Measurements from ENCODE around the gene C1orf35. TPM values are rescaled to one million over a fixed set of nuclear protein-coding genes. Genes with fewer than 3 reads are reported as not detected.

C1orf35 gene
- polyA plus RNA-seq, 3 donors = 6.9 to 34.2 (median 10.6) TPM

DNA sequence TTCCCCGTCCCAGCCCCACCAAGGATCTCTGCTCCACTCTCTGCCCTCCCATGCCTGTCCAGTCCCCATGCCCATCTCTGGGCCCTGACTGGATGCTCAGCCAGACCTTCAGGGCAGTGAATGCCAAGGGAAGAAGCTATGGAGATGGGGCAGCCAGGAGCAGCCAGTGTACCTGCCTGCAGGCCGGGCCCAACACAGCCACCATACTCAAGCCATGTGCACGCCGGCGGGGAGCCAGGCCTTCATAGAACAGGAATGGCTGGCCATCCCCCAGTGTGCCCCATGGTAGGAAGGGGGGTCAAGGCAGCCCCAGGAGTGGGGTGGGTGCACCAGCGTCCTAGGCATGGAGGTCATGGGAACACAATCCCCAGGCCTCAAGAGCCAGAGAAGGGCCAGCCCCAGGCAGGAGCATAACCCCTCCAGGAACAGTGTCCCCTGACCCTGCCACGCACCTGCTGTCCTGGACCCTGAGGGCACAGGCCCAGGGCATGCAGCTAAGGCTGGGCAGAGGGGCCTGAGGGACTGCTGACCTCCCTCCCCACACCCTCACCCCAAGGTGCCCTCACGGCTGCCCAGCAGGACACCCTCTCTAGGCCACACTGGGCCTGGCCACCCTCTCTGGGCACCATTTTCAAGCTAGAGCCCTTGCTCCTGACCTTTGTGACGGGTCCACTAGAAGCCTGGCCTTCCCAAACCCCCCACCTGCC lies 40.9 kb downstream of the C1orf35 start:
- DNase-seq = no peak
- H3K9me3 Mint-ChIP-seq = peaks cover 0 to 28% (median 17%) of the 10 kb centered on the region in 7 donors
- Histone ChIP-seq H3K9me3 (replicated peaks in 1 of 2; ENCODE audit: control insufficient read depth in 1 of 2, insufficient read depth in 1 of 2, low read length in 2 of 2) (peaks cover 8 to 14% of the 10 kb centered on the region in 2 donors), H3K4me3 (replicated peaks in 1 of 3; ENCODE audit: low read depth in 2 of 3, low read length in 3 of 3) (no peak overlapping the region), H3K27me3 (ENCODE audit: control insufficient read depth in 2 of 2, insufficient read depth in 2 of 2, low read length in 2 of 2) (peaks cover 28 to 61% of the 10 kb centered on the region in 2 donors), H3K9ac (ENCODE audit: insufficient read depth, low read length, poor library complexity, severe bottlenecking) (no peak overlapping the region), H3K4me1 (ENCODE audit: control insufficient read depth in 1 of 2, insufficient read depth in 2 of 2, low read length in 2 of 2) (peaks cover 17 to 22% of the 10 kb centered on the region in 2 donors), H3K27ac (ENCODE audit: low read depth in 1 of 2, low read length in 2 of 2) (no peak overlapping the region), H2AFZ (ENCODE audit: insufficient read depth, low read depth, low read length, poor library complexity, severe bottlenecking) (no peak overlapping the region), H4K20me1 (ENCODE audit: insufficient read depth, low read length) (no peaks in the 10 kb centered on the region), H3K4me2 (replicated peaks; ENCODE audit: extremely low read depth, low read length, poor library complexity, severe bottlenecking) (no peak overlapping the region), H3K36me3 (replicated peaks in 1 of 2; ENCODE audit: control insufficient read depth in 1 of 2, insufficient read depth in 2 of 2, low read length in 2 of 2) (no peaks in the 10 kb centered on the region), H3K79me2 (ENCODE audit: insufficient read depth, low read length) (no peaks in the 10 kb centered on the region)
- peaks cover 51 to 69% (median 63%) of the 10 kb centered on the region in 3 donors for H3K27me3 Mint-ChIP-seq (ENCODE audit: low read depth in 3 of 3)
- H3K27ac Mint-ChIP-seq = no peak overlapping the region
- WGBS (ENCODE audit: insufficient coverage) = 95% methylated on average over 6 of the region's 9 CpGs
- no peak for TF ChIP-seq CTCF (IDR thresholded peaks at IDR 0.05)
- H3K36me3 Mint-ChIP-seq = peaks cover 3% of the 10 kb centered on the region in 2 donors
- H3K4me1 Mint-ChIP-seq = peaks cover 11% of the 10 kb centered on the region
- H3K4me3 Mint-ChIP-seq = no peak overlapping the region
- intact Hi-C loops (cut with micrococcal nuclease) = no loop called here

DNA sequence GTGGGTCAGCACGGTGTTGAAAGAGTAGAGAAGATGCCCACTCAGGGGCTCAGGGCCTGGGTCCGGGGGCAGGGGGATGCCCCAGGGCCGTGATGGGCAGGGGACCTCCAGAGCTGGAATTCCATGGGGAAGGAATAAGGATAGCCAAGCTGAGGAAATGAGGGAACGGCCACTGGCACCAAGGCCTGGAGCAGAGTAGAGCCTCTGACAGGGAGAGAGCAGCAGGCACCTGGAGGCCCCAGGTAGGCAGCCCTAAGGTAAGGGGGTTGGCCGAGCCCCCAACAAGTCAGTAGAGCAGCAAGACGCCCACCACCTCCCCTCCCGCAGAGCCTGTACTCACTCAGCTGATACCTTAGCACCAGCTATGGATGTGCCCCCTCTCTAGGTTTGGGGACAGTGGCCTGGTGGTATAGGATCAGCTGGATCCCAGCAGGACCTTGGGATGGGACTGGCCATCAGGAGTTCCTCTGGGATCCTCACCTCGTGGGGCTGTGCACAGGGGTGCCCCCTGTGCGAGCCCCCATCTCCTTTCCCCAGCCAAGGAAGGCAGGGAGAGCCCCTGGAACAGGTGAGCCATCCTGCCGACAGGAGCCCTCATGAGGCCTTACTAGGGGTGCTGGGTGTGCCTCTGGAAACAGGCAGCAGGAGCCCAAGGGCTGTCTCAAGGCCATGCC lies 41.6 kb downstream of the C1orf35 start:
- Mint-ChIP-seq H3K9me3 (peaks cover 0 to 28% (median 17%) of the 10 kb centered on the region in 7 donors), H3K4me3 (peak overlapping the region in 1 of 2 donors; percentile 74), H3K27me3 (ENCODE audit: low read depth in 3 of 3) (peaks cover 49 to 69% (median 62%) of the 10 kb centered on the region in 3 donors), H3K4me1 (peaks cover 11% of the 10 kb centered on the region), H3K27ac (no peak overlapping the region), H3K36me3 (peaks cover 3% of the 10 kb centered on the region in 2 donors)
- H3K36me3 ChIP-seq (replicated peaks in 1 of 2; ENCODE audit: control insufficient read depth in 1 of 2, insufficient read depth in 2 of 2, low read length in 2 of 2) = no peaks in the 10 kb centered on the region
- H3K4me3 ChIP-seq (replicated peaks in 1 of 3; ENCODE audit: low read depth in 2 of 3, low read length in 3 of 3) = no peak overlapping the region
- H3K79me2 ChIP-seq (ENCODE audit: insufficient read depth, low read length) = no peaks in the 10 kb centered on the region
- no peak for DNase-seq
- H3K27ac ChIP-seq (ENCODE audit: low read depth in 1 of 2, low read length in 2 of 2) = no peak overlapping the region
- no peak for TF ChIP-seq CTCF (IDR thresholded peaks at IDR 0.05)
- peaks cover 17 to 22% of the 10 kb centered on the region in 2 donors for H3K4me1 ChIP-seq (ENCODE audit: control insufficient read depth in 1 of 2, insufficient read depth in 2 of 2, low read length in 2 of 2)
- intact Hi-C loops (cut with micrococcal nuclease) = no loop called here
- H3K4me2 ChIP-seq (replicated peaks; ENCODE audit: extremely low read depth, low read length, poor library complexity, severe bottlenecking) = no peak overlapping the region
- peaks cover 32 to 61% of the 10 kb centered on the region in 2 donors for H3K27me3 ChIP-seq (ENCODE audit: control insufficient read depth in 2 of 2, insufficient read depth in 2 of 2, low read length in 2 of 2)
- H4K20me1 ChIP-seq (ENCODE audit: insufficient read depth, low read length) = no peaks in the 10 kb centered on the region
- peaks cover 8 to 14% of the 10 kb centered on the region in 2 donors for H3K9me3 ChIP-seq (replicated peaks in 1 of 2; ENCODE audit: control insufficient read depth in 1 of 2, insufficient read depth in 1 of 2, low read length in 2 of 2)
- no peak overlapping the region for H3K9ac ChIP-seq (ENCODE audit: insufficient read depth, low read length, poor library complexity, severe bottlenecking)
- H2AFZ ChIP-seq (ENCODE audit: insufficient read depth, low read depth, low read length, poor library complexity, severe bottlenecking) = no peak overlapping the region
- 69% methylated on average over 7 of the region's 10 CpGs for WGBS (ENCODE audit: insufficient coverage)

Data from CD14-positive monocyte (primary cell).